Measurements from ENCODE around the gene SUMO2. TPM values are rescaled to one million over a fixed set of nuclear protein-coding genes. Genes with fewer than 3 reads are reported as not detected.

Gene SUMO2
- total and polyA plus RNA-seq, 2 of the 13 experiments (the other 11 are each of a cell fraction or from before 2014, with no cell fraction given): 337 to 553 TPM

DNA sequence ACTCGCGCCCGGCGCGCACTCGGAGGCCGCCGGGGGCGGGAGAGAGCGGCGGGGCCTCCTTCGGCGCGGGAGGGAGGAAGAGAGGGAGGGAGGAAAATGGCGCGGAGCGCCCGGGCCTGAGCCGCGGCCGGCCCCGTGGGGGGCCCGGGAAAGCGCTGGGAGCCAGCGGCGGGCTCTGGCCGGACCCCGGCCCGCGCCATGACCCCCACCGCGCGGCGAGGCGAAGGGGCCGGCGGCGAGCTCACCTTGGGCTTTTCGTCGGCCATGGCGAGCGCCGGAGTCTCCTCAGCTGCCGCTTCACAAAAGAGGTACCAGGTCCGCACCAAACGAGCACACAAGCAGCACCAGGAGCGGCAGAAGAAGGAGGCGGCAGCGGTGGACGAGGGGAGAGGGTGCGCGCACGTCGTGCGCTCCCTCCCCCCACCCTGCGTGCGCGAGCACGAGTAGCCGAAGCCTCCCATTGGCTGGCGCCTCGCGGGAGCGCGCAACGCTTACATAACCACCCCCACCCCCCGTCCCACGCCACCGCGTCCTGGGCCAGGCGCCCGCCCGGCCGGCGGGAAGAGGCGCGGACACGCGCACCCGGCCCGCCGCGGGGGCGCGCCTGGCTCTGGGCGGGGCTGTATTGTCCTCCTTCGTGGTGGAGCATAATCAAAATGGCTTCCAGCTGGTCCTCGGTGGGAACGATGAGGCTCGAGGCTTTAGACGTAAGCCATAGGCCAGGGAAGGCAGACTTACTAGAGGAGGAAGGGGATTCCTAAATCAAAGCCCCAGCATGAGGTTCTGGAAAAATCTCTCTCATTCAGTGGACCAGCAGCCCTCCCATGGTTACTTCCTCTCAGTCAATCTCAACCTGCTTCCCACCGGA is at the start of gene SUMO2 (continued):
- peak; percentile 88; the same call in 1 of the 2 replicates for TF ChIP-seq ZNF138 (CRISPR knock-in tag; IDR thresholded peaks at IDR 0.05; ENCODE audit: low read depth)
- TF ChIP-seq, protein P1, sequence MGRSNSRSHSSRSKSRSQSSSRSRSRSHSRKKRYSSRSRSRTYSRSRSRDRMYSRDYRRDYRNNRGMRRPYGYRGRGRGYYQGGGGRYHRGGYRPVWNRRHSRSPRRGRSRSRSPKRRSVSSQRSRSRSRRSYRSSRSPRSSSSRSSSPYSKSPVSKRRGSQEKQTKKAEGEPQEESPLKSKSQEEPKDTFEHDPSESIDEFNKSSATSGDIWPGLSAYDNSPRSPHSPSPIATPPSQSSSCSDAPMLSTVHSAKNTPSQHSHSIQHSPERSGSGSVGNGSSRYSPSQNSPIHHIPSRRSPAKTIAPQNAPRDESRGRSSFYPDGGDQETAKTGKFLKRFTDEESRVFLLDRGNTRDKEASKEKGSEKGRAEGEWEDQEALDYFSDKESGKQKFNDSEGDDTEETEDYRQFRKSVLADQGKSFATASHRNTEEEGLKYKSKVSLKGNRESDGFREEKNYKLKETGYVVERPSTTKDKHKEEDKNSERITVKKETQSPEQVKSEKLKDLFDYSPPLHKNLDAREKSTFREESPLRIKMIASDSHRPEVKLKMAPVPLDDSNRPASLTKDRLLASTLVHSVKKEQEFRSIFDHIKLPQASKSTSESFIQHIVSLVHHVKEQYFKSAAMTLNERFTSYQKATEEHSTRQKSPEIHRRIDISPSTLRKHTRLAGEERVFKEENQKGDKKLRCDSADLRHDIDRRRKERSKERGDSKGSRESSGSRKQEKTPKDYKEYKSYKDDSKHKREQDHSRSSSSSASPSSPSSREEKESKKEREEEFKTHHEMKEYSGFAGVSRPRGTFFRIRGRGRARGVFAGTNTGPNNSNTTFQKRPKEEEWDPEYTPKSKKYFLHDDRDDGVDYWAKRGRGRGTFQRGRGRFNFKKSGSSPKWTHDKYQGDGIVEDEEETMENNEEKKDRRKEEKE (IDR thresholded peaks at IDR 0.05): no peak
- peak; percentile 23; the same call in 1 of the 2 replicates for TF ChIP-seq SIX4 (CRISPR knock-in tag; IDR thresholded peaks at IDR 0.05)
- peak; percentile 33; the same call in 1 of the 2 replicates for TF ChIP-seq NKX3-1 (CRISPR knock-in tag; IDR thresholded peaks at IDR 0.05)
- TF ChIP-seq IRF2 (CRISPR knock-in tag; IDR thresholded peaks at IDR 0.05): peak; percentile 70; the same call in 1 of the 2 replicates
- TF ChIP-seq ZNF670 (CRISPR knock-in tag; IDR thresholded peaks at IDR 0.05; ENCODE audit: borderline replicate concordance): no peak
- TF ChIP-seq, protein P2, sequence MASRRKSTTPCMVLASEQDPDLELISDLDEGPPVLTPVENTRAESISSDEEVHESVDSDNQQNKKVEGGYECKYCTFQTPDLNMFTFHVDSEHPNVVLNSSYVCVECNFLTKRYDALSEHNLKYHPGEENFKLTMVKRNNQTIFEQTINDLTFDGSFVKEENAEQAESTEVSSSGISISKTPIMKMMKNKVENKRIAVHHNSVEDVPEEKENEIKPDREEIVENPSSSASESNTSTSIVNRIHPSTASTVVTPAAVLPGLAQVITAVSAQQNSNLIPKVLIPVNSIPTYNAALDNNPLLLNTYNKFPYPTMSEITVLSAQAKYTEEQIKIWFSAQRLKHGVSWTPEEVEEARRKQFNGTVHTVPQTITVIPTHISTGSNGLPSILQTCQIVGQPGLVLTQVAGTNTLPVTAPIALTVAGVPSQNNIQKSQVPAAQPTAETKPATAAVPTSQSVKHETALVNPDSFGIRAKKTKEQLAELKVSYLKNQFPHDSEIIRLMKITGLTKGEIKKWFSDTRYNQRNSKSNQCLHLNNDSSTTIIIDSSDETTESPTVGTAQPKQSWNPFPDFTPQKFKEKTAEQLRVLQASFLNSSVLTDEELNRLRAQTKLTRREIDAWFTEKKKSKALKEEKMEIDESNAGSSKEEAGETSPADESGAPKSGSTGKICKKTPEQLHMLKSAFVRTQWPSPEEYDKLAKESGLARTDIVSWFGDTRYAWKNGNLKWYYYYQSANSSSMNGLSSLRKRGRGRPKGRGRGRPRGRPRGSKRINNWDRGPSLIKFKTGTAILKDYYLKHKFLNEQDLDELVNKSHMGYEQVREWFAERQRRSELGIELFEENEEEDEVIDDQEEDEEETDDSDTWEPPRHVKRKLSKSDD (CRISPR knock-in tag; IDR thresholded peaks at IDR 0.05; ENCODE audit: low read depth): 0 out of 2 replicates have a peak, but pooled peaks have one; percentile 20
- TF ChIP-seq NAIF1 (CRISPR knock-in tag; IDR thresholded peaks at IDR 0.05; ENCODE audit: borderline replicate concordance): no peak
- 0 out of 2 replicates have a peak, but pooled peaks have one; percentile 33 for TF ChIP-seq NCOA2 (CRISPR knock-in tag; IDR thresholded peaks at IDR 0.05)
- no peak for TF ChIP-seq SRSF9 (IDR thresholded peaks at IDR 0.05; ENCODE audit: borderline replicate concordance, insufficient read depth, low read depth, low read length, poor library complexity, severe bottlenecking)
- peak; percentile 65; the same call in 1 of the 2 replicates for TF ChIP-seq ZNF235 (CRISPR knock-in tag; IDR thresholded peaks at IDR 0.05; ENCODE audit: borderline replicate concordance)
- TF ChIP-seq, protein P3, sequence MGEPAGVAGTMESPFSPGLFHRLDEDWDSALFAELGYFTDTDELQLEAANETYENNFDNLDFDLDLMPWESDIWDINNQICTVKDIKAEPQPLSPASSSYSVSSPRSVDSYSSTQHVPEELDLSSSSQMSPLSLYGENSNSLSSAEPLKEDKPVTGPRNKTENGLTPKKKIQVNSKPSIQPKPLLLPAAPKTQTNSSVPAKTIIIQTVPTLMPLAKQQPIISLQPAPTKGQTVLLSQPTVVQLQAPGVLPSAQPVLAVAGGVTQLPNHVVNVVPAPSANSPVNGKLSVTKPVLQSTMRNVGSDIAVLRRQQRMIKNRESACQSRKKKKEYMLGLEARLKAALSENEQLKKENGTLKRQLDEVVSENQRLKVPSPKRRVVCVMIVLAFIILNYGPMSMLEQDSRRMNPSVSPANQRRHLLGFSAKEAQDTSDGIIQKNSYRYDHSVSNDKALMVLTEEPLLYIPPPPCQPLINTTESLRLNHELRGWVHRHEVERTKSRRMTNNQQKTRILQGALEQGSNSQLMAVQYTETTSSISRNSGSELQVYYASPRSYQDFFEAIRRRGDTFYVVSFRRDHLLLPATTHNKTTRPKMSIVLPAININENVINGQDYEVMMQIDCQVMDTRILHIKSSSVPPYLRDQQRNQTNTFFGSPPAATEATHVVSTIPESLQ (CRISPR knock-in tag; conservative IDR thresholded peaks at IDR 0.05): no peak; the same call in 1 of the 2 replicates
- no peak for TF ChIP-seq ZNF775 (CRISPR knock-in tag; IDR thresholded peaks at IDR 0.05; ENCODE audit: borderline replicate concordance)
- TF ChIP-seq HDAC1 (CRISPR knock-in tag; IDR thresholded peaks at IDR 0.05): peak; percentile 20; the same call in 1 of the 2 replicates
- TF ChIP-seq, protein P4, sequence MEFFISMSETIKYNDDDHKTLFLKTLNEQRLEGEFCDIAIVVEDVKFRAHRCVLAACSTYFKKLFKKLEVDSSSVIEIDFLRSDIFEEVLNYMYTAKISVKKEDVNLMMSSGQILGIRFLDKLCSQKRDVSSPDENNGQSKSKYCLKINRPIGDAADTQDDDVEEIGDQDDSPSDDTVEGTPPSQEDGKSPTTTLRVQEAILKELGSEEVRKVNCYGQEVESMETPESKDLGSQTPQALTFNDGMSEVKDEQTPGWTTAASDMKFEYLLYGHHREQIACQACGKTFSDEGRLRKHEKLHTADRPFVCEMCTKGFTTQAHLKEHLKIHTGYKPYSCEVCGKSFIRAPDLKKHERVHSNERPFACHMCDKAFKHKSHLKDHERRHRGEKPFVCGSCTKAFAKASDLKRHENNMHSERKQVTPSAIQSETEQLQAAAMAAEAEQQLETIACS (CRISPR knock-in tag; IDR thresholded peaks at IDR 0.05): peak; percentile 100
- TF ChIP-seq YY1 (IDR thresholded peaks at IDR 0.05; ENCODE audit: insufficient read depth, insufficient replicate concordance, low read depth, low read length): peak; percentile 94

All from HepG2 (cell line).